ENCODE data around the gene WDR33.
"Not testable (repeated sequence)": the region's sequence is repeated elsewhere in the genome, so short reads cannot be mapped to it uniquely, and the experiment has no call there.

WDR33 gene

GRCh38 chr2:127810156-127810618 is 784 bp downstream of the WDR33 start:
- no peak for DNase-seq (ENCODE audit: low read depth)

- DNase-seq (ENCODE audit: low read depth) = no peak
These were observed 3.2 kb downstream of the WDR33 start for GRCh38 chr2:127807678-127808353.

- DNase-seq (ENCODE audit: low read depth) = not testable (repeated sequence)
These were observed 4.1 kb downstream of the WDR33 start for GRCh38 chr2:127806860-127807259.

GRCh38 chr2:127805491-127805890 is 5.5 kb downstream of the WDR33 start:
- no peak for DNase-seq (ENCODE audit: low read depth)

DNA sequence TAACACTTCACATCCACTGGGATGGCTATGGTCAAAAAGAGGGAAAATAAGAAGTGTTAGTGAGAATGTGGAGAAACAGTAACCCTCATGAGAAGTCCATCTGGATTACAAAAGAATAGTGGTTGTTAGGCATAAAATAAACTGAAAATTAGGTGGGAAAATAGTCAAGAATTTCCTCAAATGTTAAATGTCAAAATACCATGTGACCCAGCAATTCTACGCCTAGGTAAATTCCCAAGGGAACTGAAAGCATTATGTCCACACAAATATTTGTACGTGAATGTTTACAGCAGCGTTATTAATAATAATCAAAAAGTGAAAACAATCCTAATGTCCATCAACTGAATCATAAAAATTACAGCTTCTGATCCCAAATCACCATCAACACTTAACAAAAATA is 11.0 kb downstream of the WDR33 start:
- no peak for DNase-seq (ENCODE audit: low read depth)

DNA sequence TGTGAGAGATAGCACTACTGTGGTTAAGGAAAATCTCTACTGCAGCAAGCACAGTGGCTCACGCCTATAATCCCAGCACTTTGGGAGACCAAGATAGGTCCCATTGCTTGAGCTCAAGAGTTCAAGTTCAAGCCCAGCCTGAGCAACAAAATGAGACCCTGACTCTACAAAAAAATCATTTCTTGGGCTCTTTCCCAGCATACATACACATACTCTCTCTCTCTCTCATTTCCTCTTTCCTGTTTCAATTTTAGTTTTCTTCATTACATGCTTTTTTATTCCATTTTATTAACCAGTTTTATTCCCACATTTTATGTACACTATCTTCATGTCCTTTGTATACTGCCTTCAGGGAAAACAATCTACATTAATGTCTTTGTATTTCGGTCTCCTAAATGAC is 14.6 kb downstream of the WDR33 start:
- no peak for DNase-seq (ENCODE audit: low read depth)

GRCh38 chr2:127794901-127795300 is 16.1 kb downstream of the WDR33 start:
- not testable (repeated sequence) for DNase-seq (ENCODE audit: low read depth)

- DNase-seq (ENCODE audit: low read depth) = no peak
These were observed 18.2 kb downstream of the WDR33 start for GRCh38 chr2:127792805-127793204.

DNA sequence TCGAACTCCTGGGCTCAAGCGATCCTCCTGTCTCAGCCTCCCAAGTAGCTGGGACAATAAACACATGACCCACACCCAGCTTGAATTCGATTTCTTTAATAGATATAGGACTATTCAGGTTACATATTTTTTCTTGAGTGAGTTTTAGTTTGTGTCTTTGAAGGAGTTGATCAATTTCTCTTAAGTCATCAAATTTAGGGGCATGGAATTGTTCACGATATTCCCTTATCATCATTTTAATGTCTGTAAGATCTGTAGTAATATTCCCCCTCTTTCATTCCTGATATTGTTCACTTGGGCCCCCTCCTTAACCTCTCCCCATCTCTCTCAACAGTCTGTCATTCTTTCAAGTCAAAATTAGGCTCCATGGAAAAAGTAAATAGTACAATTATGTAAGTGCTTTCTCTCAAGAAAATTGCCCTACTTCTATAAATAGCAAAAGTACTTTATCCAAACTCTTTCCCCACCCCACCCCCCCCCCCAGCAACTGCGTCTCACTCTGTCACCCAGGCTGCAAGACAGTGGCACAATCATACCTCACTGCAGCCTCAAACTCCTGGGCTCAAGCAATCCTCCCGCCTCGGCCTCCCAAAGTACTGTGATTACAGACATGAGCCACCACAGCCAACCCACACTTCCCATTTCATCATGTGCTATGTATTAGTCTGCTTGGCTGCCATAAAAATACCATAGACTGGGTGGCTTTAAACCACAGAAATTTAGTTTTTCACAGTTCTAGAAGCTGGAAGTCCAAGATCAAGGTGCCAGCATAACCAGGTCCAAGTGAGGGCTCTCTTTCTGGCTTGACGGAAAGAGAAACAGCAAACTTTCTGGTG is 20.1 kb downstream of the WDR33 start:
- DNase-seq (ENCODE audit: low read depth) = no peak

DNA sequence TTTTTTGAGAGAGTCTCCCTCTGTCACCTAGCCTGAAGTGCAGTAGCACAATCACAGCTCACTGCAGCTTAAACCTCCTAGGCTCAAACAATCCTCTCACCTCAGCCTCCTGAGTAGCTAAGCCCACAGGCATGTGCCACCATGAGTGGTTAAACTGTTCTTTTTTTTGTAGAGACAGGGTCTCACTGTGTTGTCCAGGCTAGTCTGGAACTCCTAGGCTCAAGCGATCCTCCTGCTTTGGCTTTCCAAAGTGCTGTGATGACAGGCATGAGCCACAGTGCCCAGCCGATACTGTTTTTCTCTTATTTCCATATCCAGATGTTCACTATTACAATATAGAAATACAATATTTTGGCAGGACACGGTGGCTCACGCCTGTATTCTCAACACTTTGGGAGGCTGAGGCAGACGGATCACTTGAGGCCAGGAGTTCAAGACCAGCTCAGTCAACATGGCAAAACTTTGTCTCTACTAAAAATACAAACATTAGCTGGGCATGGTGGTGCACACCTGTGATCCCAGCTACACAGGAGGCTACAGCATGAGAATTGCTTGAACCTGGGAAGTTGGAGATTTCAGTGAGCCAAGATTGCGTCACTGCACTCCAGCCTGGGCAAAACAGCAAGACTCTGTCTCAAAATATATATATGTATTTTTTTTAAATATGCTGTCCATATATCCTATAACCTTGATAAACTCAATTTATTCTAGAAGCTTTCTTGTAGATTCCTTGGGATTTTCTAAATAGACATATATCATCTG is 24.7 kb downstream of the WDR33 start:
- DNase-seq (ENCODE audit: low read depth) = no peak

DNA sequence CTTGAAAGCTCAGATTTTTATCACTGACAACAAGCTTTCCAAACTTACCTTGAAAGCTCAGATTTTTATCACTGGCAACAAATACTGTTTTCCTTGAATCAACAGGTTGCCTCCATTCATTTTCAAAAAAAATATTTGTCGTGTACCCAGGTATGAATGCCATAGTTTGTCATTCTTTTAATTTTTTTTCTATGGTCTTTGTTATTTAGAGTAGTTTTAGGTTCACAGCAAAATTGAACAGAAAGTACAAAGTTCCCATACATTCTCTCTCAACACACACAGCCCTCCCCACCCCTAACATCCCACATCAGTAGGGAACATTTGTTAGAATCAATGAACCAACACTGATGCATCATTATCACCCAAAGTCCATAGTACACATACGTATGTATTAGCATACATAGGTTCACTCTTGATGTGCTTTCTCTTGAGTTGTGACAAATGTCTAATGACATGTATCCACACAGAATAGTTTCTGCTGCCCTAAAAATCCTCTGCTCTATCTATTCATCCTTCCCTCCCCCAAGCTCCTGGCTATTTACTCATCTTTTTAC is 25.9 kb downstream of the WDR33 start:
- DNase-seq (ENCODE audit: low read depth) = no peak

- DNase-seq (ENCODE audit: low read depth) = no peak
These were observed 27.9 kb downstream of the WDR33 start for GRCh38 chr2:127783101-127783500.

DNA sequence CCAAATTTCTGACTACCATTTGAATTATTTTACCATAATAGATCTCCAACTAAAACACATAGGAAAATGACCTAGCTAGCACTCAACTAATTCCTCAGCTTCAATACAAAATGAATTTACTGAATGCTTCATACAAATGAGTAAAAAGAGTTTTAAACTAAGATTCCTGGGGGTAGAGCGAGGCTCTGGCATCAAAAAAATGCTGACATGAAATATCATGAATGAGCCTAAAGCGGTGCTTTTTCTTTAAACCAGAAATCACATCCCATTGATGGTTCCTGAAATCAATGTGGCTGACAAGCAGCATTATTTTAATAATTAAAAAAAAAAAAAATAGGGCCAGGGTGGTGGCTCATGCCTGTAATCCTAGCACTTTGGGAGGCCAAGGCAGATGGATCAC is 32.1 kb downstream of the WDR33 start:
- no peak for DNase-seq (ENCODE audit: low read depth)

DNA sequence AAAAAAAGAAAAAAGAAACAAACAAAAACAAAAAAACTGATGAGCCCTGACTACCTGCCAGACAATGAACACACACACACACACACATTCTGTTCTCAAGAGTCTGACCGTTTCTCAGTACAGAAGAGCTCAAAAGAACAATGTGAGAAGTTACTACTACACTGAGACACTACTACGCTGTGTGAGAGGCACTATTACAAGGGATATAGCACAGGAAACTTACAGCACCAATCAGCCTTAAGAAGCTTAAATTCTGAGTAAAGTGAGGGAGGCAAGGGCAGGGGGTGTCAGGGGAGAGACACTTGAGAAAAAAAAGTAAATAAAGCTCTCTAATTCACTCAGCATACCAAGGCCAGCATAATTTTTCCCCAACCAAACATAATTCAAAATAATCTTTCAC is 32.5 kb downstream of the WDR33 start:
- no peak for DNase-seq (ENCODE audit: low read depth)

DNA sequence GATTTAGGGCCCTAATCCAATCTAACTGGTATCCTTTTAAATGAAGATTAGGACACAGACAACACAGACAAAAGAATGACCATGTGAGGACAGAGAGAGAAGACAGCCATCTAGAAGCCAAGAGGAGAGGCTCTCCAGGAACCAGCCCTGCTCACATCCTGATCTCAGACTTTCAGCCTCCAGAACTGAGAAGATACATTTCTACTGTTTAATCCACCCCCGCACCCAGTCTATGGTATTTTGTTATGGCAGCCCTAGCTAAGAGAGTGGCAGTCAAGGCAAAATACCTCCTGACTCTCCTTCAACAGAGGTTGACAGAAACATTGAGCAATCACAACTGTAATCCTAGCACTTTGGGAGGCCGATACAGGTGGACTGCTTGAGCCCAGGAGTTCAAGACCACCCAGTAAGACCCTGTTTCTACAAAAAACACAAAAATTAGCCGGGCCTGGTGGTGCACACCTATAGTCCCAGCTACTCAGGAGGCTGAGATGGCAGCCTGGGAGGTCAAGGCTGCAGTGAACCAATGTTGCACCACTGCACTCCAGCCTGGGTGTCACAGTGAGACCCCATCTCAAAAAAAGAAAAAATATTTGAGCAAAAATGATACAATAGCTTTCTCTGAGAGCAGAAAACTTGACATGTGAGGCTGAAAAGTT is 34.7 kb downstream of the WDR33 start:
- no peak for DNase-seq (ENCODE audit: low read depth)

DNA sequence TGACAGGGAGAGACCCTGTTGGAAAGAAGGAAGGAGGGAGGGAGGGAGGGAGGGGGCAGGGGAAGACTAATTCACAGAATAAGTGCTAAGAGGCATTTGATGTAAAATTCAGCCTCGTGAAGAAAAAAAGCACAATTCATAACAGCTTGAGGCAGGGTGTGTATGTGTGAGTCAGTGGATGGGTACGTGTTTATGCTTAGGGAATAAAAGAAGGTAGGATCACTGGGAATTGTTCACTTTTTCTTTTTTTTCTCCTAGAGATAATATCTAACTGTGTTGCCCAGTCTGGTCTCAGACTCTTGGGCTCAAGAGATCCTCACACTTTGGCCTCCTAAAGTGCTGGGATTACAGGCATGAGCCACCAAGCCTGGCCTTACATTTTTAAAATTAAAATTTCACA is 39.2 kb downstream of the WDR33 start:
- no peak for DNase-seq (ENCODE audit: low read depth)

DNA sequence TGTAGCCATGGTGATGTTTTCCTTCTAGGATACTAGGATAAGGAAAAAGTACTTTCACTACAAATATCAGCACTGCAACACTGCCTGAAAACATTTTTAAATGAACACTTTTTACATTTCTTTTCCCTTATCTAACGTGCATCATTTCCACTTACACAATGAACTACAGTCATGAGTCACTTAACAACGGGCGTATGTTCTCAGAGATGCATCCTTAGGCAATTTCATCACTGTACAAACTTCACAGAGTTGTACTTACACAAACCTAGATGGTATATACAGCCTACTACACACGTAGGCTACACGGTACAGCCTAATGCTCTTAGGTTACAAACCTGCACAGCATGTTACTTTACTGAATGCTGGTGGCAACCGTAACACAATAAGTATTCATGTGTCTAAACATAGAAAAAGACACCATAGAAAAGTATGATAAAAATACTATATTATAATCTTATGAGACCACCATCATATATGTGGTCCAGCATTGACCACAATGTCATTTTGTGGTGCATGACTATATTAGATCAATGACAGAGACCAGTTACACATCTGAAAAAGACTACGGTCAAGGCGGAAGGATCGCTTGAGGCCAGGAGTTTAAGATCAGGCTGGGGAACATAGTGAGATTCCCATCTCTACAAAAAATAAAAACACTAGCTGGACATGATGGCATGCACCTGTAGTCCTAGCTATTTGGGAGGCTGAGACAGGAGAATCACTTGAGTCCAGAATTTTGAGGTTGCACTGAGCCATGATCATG is 39.8 kb downstream of the WDR33 start:
- no peak for DNase-seq (ENCODE audit: low read depth)

DNA sequence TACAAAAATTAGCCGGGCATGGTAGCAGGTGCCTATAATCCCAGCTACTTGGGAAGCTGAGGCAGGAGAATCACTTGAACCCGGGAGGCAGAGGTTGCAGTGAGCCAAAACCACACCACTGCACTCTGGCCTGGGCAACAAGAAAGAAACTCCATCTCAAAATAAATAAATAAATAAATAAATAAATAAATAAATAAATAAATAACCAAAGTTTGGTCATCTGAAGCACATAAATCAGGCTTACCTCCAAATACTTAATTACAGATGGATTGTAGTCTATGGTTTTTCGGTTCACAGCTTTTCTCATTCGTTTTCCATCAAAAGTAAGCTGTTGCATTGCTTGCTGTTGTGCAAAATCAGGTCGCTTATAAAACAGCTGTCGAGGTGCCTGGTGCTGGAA is 40.4 kb downstream of the WDR33 start:
- not testable (repeated sequence) for DNase-seq (ENCODE audit: low read depth)

GRCh38 chr2:127769587-127769986 is 41.4 kb downstream of the WDR33 start:
- no peak for DNase-seq (ENCODE audit: low read depth)

DNA sequence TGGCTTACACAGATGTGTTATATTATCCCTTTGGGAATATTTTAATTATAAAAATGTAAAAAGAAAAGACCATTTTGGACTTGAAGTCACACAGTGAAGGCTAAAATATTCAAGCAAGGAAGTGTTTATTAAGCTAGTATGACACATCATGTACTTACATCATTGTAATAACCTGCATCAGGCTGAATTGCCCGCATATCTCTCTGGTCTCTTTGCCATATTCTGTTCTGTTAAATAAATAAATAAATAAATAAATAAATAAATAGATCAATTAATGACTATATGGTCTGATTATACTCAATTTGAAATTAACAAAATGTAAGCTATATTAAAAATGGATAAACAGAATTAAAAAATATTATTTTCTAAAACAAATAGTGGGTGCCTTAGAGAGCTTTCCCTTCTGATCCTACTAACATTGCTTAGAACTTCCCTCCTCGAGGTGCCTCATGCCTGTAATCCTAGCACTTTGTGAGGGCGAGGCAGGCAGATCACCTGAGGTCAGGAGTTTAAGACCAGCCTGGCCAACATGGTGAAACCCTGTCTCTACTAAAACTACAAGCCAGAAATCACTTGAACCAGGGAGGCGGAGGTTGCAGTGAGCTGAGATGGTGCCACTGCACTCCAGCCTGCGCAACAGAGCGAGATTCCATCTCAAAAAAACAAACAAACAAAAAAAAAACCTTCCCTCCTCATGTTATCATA is 42.0 kb downstream of the WDR33 start:
- no peak for DNase-seq (ENCODE audit: low read depth)

DNA sequence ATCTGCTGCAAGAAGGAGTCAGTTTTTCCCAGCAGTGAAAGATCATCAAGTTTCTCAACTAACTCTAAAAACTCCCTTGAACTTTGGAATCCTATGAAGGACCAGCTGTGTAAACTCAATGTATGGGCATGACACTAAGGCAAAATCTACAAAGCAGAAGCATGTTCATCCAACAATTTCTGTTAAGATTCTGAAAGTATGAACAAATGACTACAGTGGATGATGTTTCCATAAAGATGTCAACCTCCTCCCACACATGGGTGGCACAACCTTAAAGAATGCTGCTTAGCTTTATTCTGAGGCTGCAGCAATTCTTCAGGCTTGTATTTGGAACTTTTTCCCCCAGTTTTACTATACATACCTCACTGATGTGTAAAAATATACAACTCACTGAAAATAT is 47.2 kb downstream of the WDR33 start:
- DNase-seq (ENCODE audit: low read depth) = no peak

All from activated T-helper 1 cell treated with Interleukin-2 at 50 U/mL for 16 hours (primary cell).